Measurements from ENCODE around the gene ZNF124.

DNA sequence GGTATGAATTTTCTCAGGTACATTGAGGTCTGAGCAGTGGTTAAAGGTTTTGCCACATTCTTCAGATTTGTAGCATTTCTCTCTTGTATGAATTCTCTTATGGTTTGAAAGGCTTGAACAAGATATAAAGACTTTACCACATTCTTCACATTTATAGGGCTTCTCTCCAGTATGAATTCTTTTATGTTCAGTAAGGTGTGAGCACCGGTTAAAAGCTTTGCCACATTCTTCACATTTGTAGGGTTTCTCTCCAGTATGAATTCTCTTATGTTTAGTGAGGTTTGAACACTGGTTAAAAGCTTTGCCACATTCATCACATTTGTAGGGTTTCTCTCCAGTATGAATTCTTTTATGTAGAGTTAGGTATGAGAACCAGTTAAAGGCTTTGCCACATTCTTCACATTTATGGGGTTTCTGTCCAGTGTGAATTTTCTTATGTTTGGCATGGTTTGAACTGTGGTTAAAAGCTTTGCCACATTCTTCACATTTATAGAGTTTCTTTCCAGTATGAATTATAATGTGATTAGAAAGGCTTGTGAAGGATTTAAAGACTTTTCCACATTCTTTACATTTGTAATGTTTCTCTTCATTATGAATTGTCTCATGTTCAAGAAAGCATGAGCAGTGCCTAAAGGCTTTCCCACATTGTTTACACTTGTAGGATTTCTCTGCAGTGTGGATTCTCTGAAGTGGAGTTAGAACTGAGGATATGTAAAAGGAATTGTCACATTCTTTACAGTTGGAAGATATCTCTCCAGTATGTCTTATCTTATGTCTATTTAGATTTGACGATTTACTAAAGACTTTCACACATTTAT is 18.4 kb upstream of the ZNF124 start:
- no peak for TF ChIP-seq POLR2A (IDR thresholded peaks at IDR 0.05)
- TF ChIP-seq, protein P1, sequence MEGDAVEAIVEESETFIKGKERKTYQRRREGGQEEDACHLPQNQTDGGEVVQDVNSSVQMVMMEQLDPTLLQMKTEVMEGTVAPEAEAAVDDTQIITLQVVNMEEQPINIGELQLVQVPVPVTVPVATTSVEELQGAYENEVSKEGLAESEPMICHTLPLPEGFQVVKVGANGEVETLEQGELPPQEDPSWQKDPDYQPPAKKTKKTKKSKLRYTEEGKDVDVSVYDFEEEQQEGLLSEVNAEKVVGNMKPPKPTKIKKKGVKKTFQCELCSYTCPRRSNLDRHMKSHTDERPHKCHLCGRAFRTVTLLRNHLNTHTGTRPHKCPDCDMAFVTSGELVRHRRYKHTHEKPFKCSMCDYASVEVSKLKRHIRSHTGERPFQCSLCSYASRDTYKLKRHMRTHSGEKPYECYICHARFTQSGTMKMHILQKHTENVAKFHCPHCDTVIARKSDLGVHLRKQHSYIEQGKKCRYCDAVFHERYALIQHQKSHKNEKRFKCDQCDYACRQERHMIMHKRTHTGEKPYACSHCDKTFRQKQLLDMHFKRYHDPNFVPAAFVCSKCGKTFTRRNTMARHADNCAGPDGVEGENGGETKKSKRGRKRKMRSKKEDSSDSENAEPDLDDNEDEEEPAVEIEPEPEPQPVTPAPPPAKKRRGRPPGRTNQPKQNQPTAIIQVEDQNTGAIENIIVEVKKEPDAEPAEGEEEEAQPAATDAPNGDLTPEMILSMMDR (IDR thresholded peaks at IDR 0.05): no peak
